GM19438 (cell line): Measurements from ENCODE around the gene UBE2U.
"Not testable (repeated sequence)": the region's sequence is repeated elsewhere in the genome, so short reads cannot be mapped to it uniquely, and the experiment has no call there.

ENCODE experiments used
- ATAC-seq: cut with Tn5 transposase; IDR thresholded peaks from one replicate; pipeline ENCODE4 v1.9.1; 2021; ENCODE audit warnings: low read depth; ENCODE audit not compliant: unreplicated experiment

Gene UBE2U

DNA sequence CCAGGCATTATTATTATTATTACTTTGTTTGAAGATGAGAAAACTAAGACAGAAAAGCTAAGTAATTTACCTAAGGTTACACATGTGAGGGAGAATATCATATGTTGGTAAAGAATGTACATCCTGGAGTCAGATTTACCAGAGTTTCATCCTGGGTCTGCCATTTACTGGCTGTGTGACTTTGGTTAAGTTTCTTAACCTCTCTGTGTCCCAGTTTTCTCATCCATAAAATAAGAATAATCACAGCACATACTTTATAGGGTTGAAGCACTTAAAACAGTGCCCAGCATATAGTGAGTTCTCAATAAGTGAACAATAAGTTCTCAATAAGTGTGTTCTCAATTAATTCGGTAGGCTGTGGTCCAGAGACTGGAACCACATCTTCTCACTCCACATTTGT, 32.5 kb downstream of the UBE2U start:
- ATAC-seq = no peak

- no peak for ATAC-seq
Measured at GRCh38 chr1:64236541-64236954, 33.1 kb downstream of the UBE2U start.

DNA sequence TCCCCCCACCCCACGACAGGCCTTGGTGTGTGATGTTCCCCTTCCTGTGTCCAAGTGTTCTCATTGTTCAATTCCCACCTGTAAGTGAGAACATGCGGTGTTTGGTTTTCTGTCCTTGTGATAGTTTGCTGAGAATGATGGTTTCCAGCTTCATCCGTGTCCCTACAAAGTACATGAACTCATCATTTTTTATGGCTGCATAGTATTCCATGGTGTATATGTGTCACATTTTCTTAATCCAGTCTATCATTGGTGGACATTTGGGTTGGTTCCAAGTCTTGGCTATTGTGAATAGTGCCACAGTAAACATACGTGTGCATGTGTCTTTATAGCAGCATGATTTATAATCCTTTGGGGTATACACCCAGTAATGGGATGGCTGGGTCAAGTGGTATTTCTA, 36.1 kb downstream of the UBE2U start:
- not testable (repeated sequence) for ATAC-seq

DNA sequence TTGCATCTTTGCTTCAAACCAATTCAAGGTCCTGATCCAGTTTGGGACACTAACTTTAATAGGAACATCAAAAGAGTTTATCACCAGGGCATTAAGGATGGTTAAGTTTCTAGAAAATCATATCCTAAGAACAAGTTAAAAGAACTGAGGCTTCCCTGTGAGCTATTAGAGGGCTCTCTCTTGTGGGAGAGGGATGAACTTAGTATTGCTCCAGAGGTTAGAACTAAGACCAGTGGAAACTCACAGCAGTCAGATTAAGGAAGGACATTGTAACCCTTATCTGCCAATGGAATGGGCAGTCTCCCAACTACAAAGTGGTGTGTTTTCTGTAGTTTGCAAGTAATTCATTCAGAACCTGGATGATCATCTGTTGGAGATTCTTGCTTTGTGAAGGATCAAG, 36.8 kb downstream of the UBE2U start:
- no peak for ATAC-seq

GRCh38 chr1:64241069-64241468, 37.6 kb downstream of the UBE2U start:
- no peak for ATAC-seq

- ATAC-seq = no peak
Measured at GRCh38 chr1:64242895-64243756, 39.7 kb downstream of the UBE2U start.

- no peak for ATAC-seq
Measured at GRCh38 chr1:64243757-64244080, 40.3 kb downstream of the UBE2U start.

DNA sequence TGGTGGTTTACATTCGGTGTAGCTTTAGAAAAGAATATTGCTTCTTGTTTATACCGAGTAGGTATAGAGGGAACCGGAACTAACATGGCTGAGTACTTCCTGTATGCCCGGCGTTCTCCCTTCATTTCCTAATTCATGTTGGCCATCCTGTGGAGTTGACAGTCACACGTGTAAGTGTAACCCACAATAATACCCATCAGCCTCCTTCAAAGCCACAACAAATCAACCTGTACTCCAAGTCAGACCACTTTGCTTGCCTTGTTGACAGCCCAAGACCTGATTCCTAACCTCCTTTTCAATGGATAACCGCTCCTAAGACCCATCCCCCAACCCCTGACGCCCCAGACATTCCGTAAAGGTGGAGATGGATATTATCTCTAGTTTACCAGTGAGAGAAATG, 42.1 kb downstream of the UBE2U start:
- ATAC-seq = no peak

GRCh38 chr1:64246294-64246917, 43.0 kb downstream of the UBE2U start:
- no peak for ATAC-seq

- no peak for ATAC-seq
Measured at GRCh38 chr1:64248065-64248464, 44.6 kb downstream of the UBE2U start.

GRCh38 chr1:64250472-64250871, 47.0 kb downstream of the UBE2U start:
- ATAC-seq = not testable (repeated sequence)

DNA sequence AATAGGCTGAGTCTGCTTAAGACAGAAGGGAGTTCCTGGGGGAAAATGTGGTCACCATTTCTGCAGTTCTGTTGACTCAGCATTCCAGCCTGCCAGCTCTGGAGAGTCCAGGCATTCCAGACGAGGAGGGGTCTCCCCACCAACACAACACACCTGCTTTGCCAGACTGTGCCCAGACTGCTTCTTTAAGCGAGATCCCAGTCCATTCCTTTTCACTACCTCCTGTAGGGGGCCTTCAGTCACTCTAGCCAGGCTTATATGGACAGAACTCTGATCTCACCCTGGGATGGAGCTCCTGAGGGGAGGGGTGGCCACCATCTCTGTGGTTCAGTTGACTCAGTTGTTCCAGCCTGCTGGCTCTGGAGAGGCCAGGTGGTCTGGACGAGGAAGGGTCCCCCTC, 48.5 kb downstream of the UBE2U start:
- ATAC-seq = no peak

GRCh38 chr1:64257233-64257632, 53.8 kb downstream of the UBE2U start:
- ATAC-seq = not testable (repeated sequence)

DNA sequence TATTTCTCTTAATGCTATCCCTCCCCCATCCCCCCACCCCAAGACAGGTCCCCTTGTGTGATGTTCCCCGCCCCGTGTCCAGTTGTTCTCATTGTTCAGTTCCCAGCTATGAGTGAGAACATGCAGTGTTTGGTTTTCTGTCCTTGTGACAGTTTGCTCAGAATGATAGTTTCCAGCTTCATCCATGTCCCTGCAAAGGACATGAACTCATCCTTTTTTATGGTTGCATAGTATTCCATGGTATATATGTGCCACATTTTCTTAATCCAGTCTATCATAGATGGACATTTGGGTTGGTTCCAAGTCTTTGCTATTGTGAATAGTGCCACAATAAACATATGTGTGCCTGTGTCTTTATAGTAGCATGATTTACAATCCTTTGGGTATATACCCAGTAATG, 55.0 kb downstream of the UBE2U start:
- not testable (repeated sequence) for ATAC-seq

DNA sequence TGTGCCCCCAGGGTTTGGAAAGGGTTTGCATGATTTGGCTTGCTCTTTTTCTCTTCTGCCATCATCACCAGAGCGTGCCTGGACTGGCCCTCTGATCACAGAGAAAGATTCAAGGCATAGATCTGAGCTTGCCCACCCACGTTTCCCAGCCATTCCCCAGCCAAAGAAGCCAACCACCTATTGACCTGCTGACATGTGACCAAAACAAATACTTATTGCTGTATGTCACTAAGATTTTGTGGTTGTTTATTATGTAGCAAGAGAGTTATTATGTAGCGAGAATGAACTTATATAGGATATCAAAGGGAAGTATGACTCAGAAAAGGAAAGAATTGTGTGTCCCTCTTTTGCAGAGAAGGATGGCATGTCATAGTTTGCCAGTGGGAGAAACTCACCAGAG, 59.9 kb downstream of the UBE2U start:
- ATAC-seq = no peak

- ATAC-seq = no peak
Measured at GRCh38 chr1:64263856-64264255, 60.4 kb downstream of the UBE2U start.

DNA sequence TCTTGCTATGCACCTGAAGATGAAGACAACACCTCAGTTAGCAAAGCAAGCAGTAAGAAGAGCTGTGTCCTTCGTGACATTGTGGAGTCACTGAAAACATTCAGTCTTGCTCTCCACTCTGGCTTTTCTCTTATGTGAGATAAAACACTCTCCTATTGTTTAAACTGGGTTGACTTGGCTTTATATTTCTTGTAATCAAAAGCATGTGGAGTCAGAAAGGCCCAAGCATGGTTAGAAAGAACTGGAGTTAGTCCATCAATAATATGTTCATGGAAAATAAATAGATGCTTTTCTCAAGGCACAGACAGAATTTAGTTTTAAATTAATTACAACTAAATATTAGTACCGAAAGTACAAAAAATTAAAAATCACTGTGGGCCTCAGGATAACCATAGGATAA, 61.7 kb downstream of the UBE2U start:
- ATAC-seq = no peak

GRCh38 chr1:64266991-64267390, 63.6 kb downstream of the UBE2U start:
- no peak for ATAC-seq

DNA sequence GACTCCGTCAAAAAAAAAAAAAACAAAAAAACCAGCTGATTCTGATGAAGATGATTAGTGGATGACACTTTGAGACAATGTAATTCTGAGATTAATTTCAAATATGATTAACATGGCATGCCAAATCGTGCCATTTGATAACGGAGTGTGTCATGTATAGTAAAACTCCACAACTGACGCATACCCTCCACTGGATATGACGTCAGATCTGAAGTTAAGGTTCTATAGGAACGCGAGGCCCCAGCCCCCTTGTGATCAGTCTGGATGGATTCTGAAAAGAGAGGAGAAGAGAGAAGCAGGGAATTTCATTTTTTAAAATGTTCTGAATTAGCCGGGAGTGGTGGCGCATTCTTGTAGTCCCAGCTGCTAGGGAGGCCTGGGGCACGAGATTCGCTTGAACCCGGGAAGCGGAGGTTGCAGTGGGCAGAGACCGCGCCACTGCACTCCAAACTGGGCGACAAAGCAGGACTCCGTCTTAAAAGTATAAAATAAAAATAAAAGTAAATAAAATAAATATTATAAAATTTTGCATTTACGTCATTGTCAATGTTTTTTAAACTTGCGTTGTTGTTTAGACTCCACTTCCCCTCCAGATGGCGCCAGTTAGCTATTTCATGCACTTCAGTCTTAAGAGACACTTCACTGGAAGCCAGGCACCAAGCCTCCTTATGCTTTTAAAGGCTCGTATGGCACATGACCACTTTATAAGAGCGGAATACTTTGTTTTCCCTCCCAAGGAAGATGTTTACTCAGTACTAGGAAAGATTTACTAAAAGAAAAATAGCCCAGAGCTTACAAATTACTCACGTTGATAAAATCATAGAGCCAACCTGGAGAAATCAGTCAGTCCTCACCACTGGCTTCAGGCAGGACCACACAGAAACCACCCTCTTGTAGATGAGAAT, 65.5 kb downstream of the UBE2U start:
- ATAC-seq = no peak

GRCh38 chr1:64269558-64269884, 66.1 kb downstream of the UBE2U start:
- ATAC-seq = no peak

- ATAC-seq = no peak
Measured at GRCh38 chr1:64280001-64280400, 76.6 kb downstream of the UBE2U start.
